Omental fat pad (tissue), 4 donors: ENCODE results near the gene TMEM14C. TPM values are rescaled to one million over a fixed set of nuclear protein-coding genes. Genes with fewer than 3 reads are reported as not detected.
"Not testable (repeated sequence)": the region's sequence is repeated elsewhere in the genome, so short reads cannot be mapped to it uniquely, and the experiment has no call there.

Source experiments
- ATAC-seq: fragments of 150-250 bp; one replicate; pipeline ENCODE4 v1.9.1; 2016; ENCODE audit warnings: mild to moderate bottlenecking, moderate library complexity; ENCODE audit not compliant: low FRiP score
- DNase-seq: peaks from one replicate; pipeline ENCODE4 v3.0.0-alpha.2; 2019; ENCODE audit warnings: low spot score
- CTCF ChIP-seq, 3 donors: fragments of 450-650 bp; IDR thresholded peaks; one replicate each; pipeline ENCODE4 v1.5.1; 2016 to 2017; ENCODE audit warnings: antibody characterized with exemption in 3 of 3, mild to moderate bottlenecking in 3 of 3, moderate library complexity in 2 of 3
- total RNA-seq, 4 donors: library from RNA; depleted of rRNA; stranded (reverse); fragments of >200 nt; gene quantifications; one replicate each; pipeline ENCODE4 v1.1.0, GENCODE V29; 2016

TMEM14C gene
- total RNA-seq, 4 donors from 2014 or later = 97.9 to 144 (median 116) TPM

GRCh38 chr6:10695086-10695657 lies 27.7 kb upstream of the TMEM14C start:
- TF ChIP-seq CTCF (IDR thresholded peaks at IDR 0.05) = no peak
- no peak for ATAC-seq
- no peak for DNase-seq

- ATAC-seq = no peak
- TF ChIP-seq CTCF (IDR thresholded peaks at IDR 0.05) = no peak
- DNase-seq = no peak
These were observed 26.2 kb upstream of the TMEM14C start for GRCh38 chr6:10696655-10697054.

GRCh38 chr6:10713962-10714361 lies 8.9 kb upstream of the TMEM14C start:
- ATAC-seq (no peak), DNase-seq (no peak)
- TF ChIP-seq CTCF (IDR thresholded peaks at IDR 0.05) = no peak

- no peak for TF ChIP-seq CTCF (IDR thresholded peaks at IDR 0.05)
- DNase-seq (no peak), ATAC-seq (no peak)
These were observed 3.4 kb upstream of the TMEM14C start for GRCh38 chr6:10719296-10719963.

- no peak for TF ChIP-seq CTCF (IDR thresholded peaks at IDR 0.05)
- ATAC-seq (no peak), DNase-seq (no peak)
These were observed 3.0 kb upstream of the TMEM14C start for GRCh38 chr6:10719964-10720264.

GRCh38 chr6:10720265-10720959 lies 2.5 kb upstream of the TMEM14C start:
- ATAC-seq (no peak), DNase-seq (no peak)
- TF ChIP-seq CTCF (IDR thresholded peaks at IDR 0.05) = no peak

GRCh38 chr6:10720960-10721849 lies 1.7 kb upstream of the TMEM14C start:
- ATAC-seq, DNase-seq: not testable (repeated sequence)
